Duodenal mucosa (tissue), 2 donors: ENCODE results near the gene MT1H.
A peak's percentile ranks its signal among the peaks of the same experiment; 100 is the strongest.
"Not testable (repeated sequence)": the region's sequence is repeated elsewhere in the genome, so short reads cannot be mapped to it uniquely, and the experiment has no call there.

Experiments
- H3K27ac ChIP-seq: one replicate; pipeline ENCODE4 v1.7.0; 2013; ENCODE audit warnings: low read depth, low read length
- H3K27me3 ChIP-seq, 2 donors: one replicate each; pipeline ENCODE4 v1.7.0; 2013; ENCODE audit warnings: low read length in 2 of 2, control low read depth in 1 of 2; ENCODE audit not compliant: insufficient read depth in 2 of 2, control insufficient read depth in 1 of 2
- H3K36me3 ChIP-seq, 2 donors: one replicate each; pipeline ENCODE4 v1.7.0; 2013; ENCODE audit warnings: low read length in 2 of 2, control low read depth in 1 of 2; ENCODE audit not compliant: insufficient read depth in 2 of 2, control insufficient read depth in 1 of 2
- H3K4me1 ChIP-seq, 2 donors: one replicate each; pipeline ENCODE4 v1.7.0; 2013; ENCODE audit warnings: low read length in 2 of 2, control low read depth in 1 of 2; ENCODE audit not compliant: insufficient read depth in 2 of 2, control insufficient read depth in 1 of 2
- H3K4me3 ChIP-seq, 2 donors: one replicate each; pipeline ENCODE4 v1.7.0; 2013; ENCODE audit warnings: low read length in 2 of 2, low read depth in 1 of 2
- H3K9ac ChIP-seq, 2 donors: one replicate each; pipeline ENCODE4 v1.7.0; 2013; ENCODE audit warnings: low read length in 2 of 2, low read depth in 1 of 2
- H3K9me3 ChIP-seq, 2 donors: one replicate each; pipeline ENCODE4 v1.7.0; 2013; ENCODE audit warnings: low read length in 2 of 2, control low read depth in 1 of 2; ENCODE audit not compliant: control insufficient read depth in 1 of 2

MT1H gene

GRCh38 chr16:56669005-56669839, at the start of gene MT1H:
Gene MT1H, plus strand, starts transcription at chr16:56669814. Its CDS starts 71 bp downstream, at chr16:56669885.
- H3K27me3 ChIP-seq, result peaks cover 0 to 17% of the 10 kb centered on the region in 2 donors
- H3K4me3 ChIP-seq, result peak within 1 kb of the TSS; percentile 75 to 92
- H3K36me3 ChIP-seq, result peaks cover 0 to 11% of the 10 kb centered on the region in 2 donors
- peaks cover 13 to 23% of the 10 kb centered on the region in 2 donors for H3K4me1 ChIP-seq
- H3K27ac ChIP-seq, result peak within 1 kb of the TSS; percentile 74
- H3K9me3 ChIP-seq, result no peaks in the 10 kb centered on the region
- peak within 1 kb of the TSS; percentile 55 to 95 for H3K9ac ChIP-seq

GRCh38 chr16:56620339-56620897, 49.2 kb upstream of the MT1H start:
- Histone ChIP-seq H3K27me3 (no peaks in the 10 kb centered on the region), H3K36me3 (no peaks in the 10 kb centered on the region)

GRCh38 chr16:56621665-56622445, 47.8 kb upstream of the MT1H start:
- not testable (repeated sequence) for H3K36me3 ChIP-seq, H3K9ac ChIP-seq, H3K27ac ChIP-seq, H3K9me3 ChIP-seq, H3K4me3 ChIP-seq, H3K27me3 ChIP-seq
- H3K4me1 ChIP-seq, result peaks cover 12 to 14% of the 10 kb centered on the region in 2 donors

More at GRCh38 chr16:56620339-56620897, 49.2 kb upstream of the MT1H start:
- no peak overlapping the region for H3K9ac ChIP-seq
- no peaks in the 10 kb centered on the region for H3K9me3 ChIP-seq
- no peak overlapping the region for H3K27ac ChIP-seq
- H3K4me1 ChIP-seq, result peaks cover 10 to 13% of the 10 kb centered on the region in 2 donors
- H3K4me3 ChIP-seq, result no peak overlapping the region

- H3K9ac ChIP-seq, H3K9me3 ChIP-seq, H3K4me3 ChIP-seq, H3K4me1 ChIP-seq, H3K27me3 ChIP-seq, H3K36me3 ChIP-seq, H3K27ac ChIP-seq: not testable (repeated sequence)
Observed at GRCh38 chr16:56623184-56623583, 46.4 kb upstream of the MT1H start.

GRCh38 chr16:56623637-56624036, 46.0 kb upstream of the MT1H start:
- no peaks in the 10 kb centered on the region for H3K27me3 ChIP-seq
- H3K4me1 ChIP-seq, result peaks cover 0 to 5% of the 10 kb centered on the region in 2 donors
- no peak overlapping the region for H3K9ac ChIP-seq
- no peak overlapping the region for H3K4me3 ChIP-seq
- H3K36me3 ChIP-seq, result no peaks in the 10 kb centered on the region
- H3K9me3 ChIP-seq, result no peaks in the 10 kb centered on the region
- no peak overlapping the region for H3K27ac ChIP-seq

- Histone ChIP-seq H3K27me3 (no peaks in the 10 kb centered on the region), H3K4me3 (peak within 1 kb of the TSS; percentile 76 to 90)
Observed at GRCh38 chr16:56625140-56625942, 44.3 kb upstream of the MT1H start, which contains the start of gene MT1E. Gene MT1E, plus strand, starts transcription at chr16:56625781. Its CDS starts 71 bp downstream, at chr16:56625852.

GRCh38 chr16:56625943-56626654, 43.5 kb upstream of the MT1H start:
- no peaks in the 10 kb centered on the region for H3K27me3 ChIP-seq
- no peaks in the 10 kb centered on the region for H3K9me3 ChIP-seq
- no peaks in the 10 kb centered on the region for H3K36me3 ChIP-seq
- peak overlapping the region; percentile 86 for H3K27ac ChIP-seq
- H3K4me1 ChIP-seq, result peaks cover 0 to 5% of the 10 kb centered on the region in 2 donors
- peak overlapping the region; percentile 85 to 96 for H3K9ac ChIP-seq
- H3K4me3 ChIP-seq, result peak overlapping the region; percentile 76 to 90

More at GRCh38 chr16:56625140-56625942, 44.3 kb upstream of the MT1H start, which contains the start of gene MT1E:
- Histone ChIP-seq H3K36me3 (no peaks in the 10 kb centered on the region), H3K9ac (peak within 1 kb of the TSS; percentile 85 to 96), H3K27ac (peak within 1 kb of the TSS; percentile 86), H3K4me1 (peaks cover 0 to 5% of the 10 kb centered on the region in 2 donors), H3K9me3 (no peaks in the 10 kb centered on the region)

- peak overlapping the region; percentile 76 to 90 for H3K4me3 ChIP-seq
- H3K27ac ChIP-seq, result peak overlapping the region; percentile 86
- H3K9ac ChIP-seq, result peak overlapping the region; percentile 85 to 96
- no peaks in the 10 kb centered on the region for H3K27me3 ChIP-seq
- no peaks in the 10 kb centered on the region for H3K9me3 ChIP-seq
- H3K4me1 ChIP-seq, result peaks cover 0 to 5% of the 10 kb centered on the region in 2 donors
- H3K36me3 ChIP-seq, result no peaks in the 10 kb centered on the region
Observed at GRCh38 chr16:56626685-56627084, 42.9 kb upstream of the MT1H start.
